Fibroblast of lung (primary cell): ENCODE results near the gene CAPS. TPM values are rescaled to one million over a fixed set of nuclear protein-coding genes. Genes with fewer than 3 reads are reported as not detected.
"Not testable (repeated sequence)": the region's sequence is repeated elsewhere in the genome, so short reads cannot be mapped to it uniquely, and the experiment has no call there.

Experiments
- DNase-seq, 2 donors: peaks; one replicate each; pipeline versions ENCODE4 v3.0.0 to v3.0.0-alpha.2; 2010; ENCODE audit warnings: low read depth in 2 of 2
- H2AFZ ChIP-seq: 2 replicates; pipeline ENCODE4 v1.5.1; 2012; ENCODE audit warnings: low read length, control low read depth, inconsistent platforms
- H3K27ac ChIP-seq: 2 replicates; pipeline ENCODE4 v1.5.1; 2011; ENCODE audit warnings: low read length, control low read depth; ENCODE audit not compliant: insufficient read depth
- H3K27me3 ChIP-seq: 2 replicates; pipeline ENCODE4 v1.5.1; 2011; ENCODE audit warnings: mild to moderate bottlenecking, low read length; ENCODE audit not compliant: control insufficient read depth, insufficient read depth
- H3K36me3 ChIP-seq: 2 replicates; pipeline ENCODE4 v1.5.1; 2011; ENCODE audit warnings: low read length; ENCODE audit not compliant: control insufficient read depth, insufficient read depth
- H3K4me1 ChIP-seq: 2 replicates; pipeline ENCODE4 v1.5.1; 2011; ENCODE audit warnings: low read length; ENCODE audit not compliant: control insufficient read depth, insufficient read depth; ENCODE audit errors: extremely low read depth
- H3K4me2 ChIP-seq: 2 replicates; pipeline ENCODE4 v1.5.1; 2011; ENCODE audit warnings: low read length, control low read depth; ENCODE audit not compliant: insufficient read depth; ENCODE audit errors: extremely low read depth
- H3K4me3 ChIP-seq, 4 experiments: fragments of 200-600 bp in 1 of 4; sonication (generic) in 1 of 4; replicated peaks in 1 of 4; 2 replicates each; pipeline ENCODE4 v1.5.1; 2011 to 2016; ENCODE audit warnings: low read length in 4 of 4, low read depth in 3 of 4, mild to moderate bottlenecking in 3 of 4, control low read depth in 2 of 4, inconsistent platforms in 1 of 4, mixed read lengths in 1 of 4; ENCODE audit not compliant: insufficient read depth in 1 of 4; ENCODE audit errors: control extremely low read depth in 1 of 4
- H3K79me2 ChIP-seq: 2 replicates; pipeline ENCODE4 v1.5.1; 2012; ENCODE audit warnings: mild to moderate bottlenecking, low read length, inconsistent platforms; ENCODE audit not compliant: control insufficient read depth, insufficient read depth
- H3K9ac ChIP-seq: 2 replicates; pipeline ENCODE4 v1.5.1; 2011; ENCODE audit warnings: mild to moderate bottlenecking, low read length, control low read depth; ENCODE audit not compliant: insufficient read depth
- H3K9me3 ChIP-seq: 2 replicates; pipeline ENCODE4 v1.5.1; 2012; ENCODE audit warnings: low read depth, low read length; ENCODE audit not compliant: control insufficient read depth, insufficient read depth
- H4K20me1 ChIP-seq: 2 replicates; pipeline ENCODE4 v1.5.1; 2011; ENCODE audit warnings: low read length; ENCODE audit not compliant: control insufficient read depth, insufficient read depth; ENCODE audit errors: extremely low read depth
- EZH2 ChIP-seq: IDR thresholded peaks from 2 replicates; pipeline ENCODE4 v1.5.1; 2012; ENCODE audit warnings: low read length, control low read depth, mild to moderate bottlenecking; ENCODE audit errors: missing control alignments
- polyA plus RNA-seq, 2 donors: library from polyadenylated mRNA; depleted of rRNA in 1 of 2; stranded (reverse) in 1 of 2; unstranded in 1 of 2; fragments of >200 nt; gene quantifications; 2 replicates each; pipeline ENCODE4 v1.2.1, GENCODE V29; 2011 to 2012; ENCODE audit warnings: missing spikeins in 1 of 2
- total RNA-seq: library from RNA; depleted of rRNA; stranded (reverse); fragments of >200 nt; gene quantifications from 2 replicates; pipeline ENCODE4 v1.2.1, GENCODE V29; 2014
- TF ChIP-seq, protein P1 (sequence below), 2 donors: IDR thresholded peaks in 1 of 2; conservative IDR thresholded peaks in 1 of 2; 1 replicate in 1 of 2; 2 replicates in 1 of 2; pipeline ENCODE4 v1.5.1; 2011 to 2012; ENCODE audit warnings: low read length in 2 of 2, control low read depth in 1 of 2, inconsistent platforms in 1 of 2, low read depth in 1 of 2, mild to moderate bottlenecking in 1 of 2

The CAPS gene
- total and polyA plus RNA-seq, 2 donors (not counting 1 experiment from before 2014, with no cell fraction given) = 1.6 to 7.3 TPM

DNA sequence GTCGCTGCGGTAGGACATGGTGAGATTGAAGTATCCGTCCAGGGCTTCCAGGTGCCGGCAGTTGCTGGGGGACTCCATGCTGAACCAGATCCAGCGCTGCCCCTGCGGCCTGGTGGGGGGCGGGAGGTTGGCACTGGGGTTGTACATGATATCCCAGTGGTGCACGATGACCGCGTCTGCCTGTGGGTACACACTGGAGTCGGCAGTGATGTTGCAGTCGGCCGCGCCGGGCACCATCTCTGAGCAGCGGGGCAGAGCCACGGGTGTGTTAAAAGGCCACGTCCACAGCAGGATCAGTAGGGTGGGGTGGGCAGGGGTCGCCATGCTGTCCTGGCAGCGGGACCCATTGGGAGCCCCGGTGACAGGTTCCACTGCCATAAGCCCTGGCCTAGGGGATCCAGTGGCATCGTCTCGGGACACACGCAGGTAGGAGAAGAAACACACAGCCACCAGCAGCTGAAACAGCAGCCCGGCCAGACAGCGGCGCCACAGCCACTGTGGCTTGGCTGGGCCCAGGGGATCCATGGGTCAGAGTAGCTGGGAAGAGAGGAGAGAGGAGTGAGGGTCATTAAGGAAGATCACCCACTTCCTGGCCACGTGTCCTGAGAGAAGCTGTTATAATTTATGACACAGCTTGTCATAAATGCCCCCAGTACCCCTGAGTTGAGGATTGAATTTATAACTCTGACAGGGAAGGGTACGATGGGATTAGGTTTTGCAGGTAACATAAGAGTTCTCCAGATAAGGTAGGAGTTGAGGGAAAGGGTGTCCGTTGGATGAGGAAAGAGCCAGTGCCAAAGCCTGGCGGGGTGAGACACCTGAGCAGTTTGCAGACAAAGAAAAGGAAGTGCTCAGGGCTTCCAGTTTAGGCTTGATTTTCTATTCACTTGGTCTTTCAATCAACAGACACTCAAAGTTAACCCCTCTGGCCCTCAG is 46.6 kb upstream of the CAPS start:
- Histone ChIP-seq H3K9me3 (no peaks in the 10 kb centered on the region), H3K27ac (no peak overlapping the region), H3K27me3 (no peaks in the 10 kb centered on the region), H3K9ac (no peak overlapping the region), H3K4me3 (no peak overlapping the region), H3K4me2 (no peak overlapping the region), H4K20me1 (no peaks in the 10 kb centered on the region), H3K4me1 (no peaks in the 10 kb centered on the region), H3K79me2 (no peaks in the 10 kb centered on the region), H2AFZ (no peak overlapping the region), H3K36me3 (no peaks in the 10 kb centered on the region)
- no peak for DNase-seq
- TF ChIP-seq, protein P1, sequence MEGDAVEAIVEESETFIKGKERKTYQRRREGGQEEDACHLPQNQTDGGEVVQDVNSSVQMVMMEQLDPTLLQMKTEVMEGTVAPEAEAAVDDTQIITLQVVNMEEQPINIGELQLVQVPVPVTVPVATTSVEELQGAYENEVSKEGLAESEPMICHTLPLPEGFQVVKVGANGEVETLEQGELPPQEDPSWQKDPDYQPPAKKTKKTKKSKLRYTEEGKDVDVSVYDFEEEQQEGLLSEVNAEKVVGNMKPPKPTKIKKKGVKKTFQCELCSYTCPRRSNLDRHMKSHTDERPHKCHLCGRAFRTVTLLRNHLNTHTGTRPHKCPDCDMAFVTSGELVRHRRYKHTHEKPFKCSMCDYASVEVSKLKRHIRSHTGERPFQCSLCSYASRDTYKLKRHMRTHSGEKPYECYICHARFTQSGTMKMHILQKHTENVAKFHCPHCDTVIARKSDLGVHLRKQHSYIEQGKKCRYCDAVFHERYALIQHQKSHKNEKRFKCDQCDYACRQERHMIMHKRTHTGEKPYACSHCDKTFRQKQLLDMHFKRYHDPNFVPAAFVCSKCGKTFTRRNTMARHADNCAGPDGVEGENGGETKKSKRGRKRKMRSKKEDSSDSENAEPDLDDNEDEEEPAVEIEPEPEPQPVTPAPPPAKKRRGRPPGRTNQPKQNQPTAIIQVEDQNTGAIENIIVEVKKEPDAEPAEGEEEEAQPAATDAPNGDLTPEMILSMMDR (conservative IDR thresholded peaks at IDR 0.05 in 1 of 2, IDR thresholded peaks at IDR 0.05 in 1 of 2; ENCODE audit: low read depth in 1 of 2, low read length in 2 of 2) = no peak
- no peak for TF ChIP-seq EZH2

DNA sequence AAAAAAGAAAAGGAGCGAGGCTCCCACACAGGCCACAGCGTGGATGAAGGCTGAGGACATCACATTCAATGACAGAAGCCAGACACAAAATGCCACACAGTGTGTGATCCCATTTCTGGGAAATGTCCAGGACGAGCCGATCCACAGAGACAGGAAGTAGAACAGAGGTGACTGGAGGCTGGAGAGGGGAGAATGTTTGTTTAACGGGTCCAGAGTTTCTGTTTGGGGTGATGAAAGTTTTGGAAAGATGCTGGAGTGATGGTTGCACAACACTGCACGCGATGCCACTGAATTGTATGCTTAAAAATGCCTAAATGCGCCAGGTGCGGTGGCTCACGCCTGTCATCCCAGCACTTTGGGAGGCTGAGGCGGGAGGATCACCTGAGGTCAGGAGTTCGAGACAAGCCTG is 43.1 kb upstream of the CAPS start:
- Histone ChIP-seq H3K27ac (no peak overlapping the region), H2AFZ (no peak overlapping the region), H3K9me3 (no peaks in the 10 kb centered on the region), H3K79me2 (no peaks in the 10 kb centered on the region), H3K9ac (no peak overlapping the region), H3K4me1 (no peaks in the 10 kb centered on the region), H3K4me2 (no peak overlapping the region), H4K20me1 (no peaks in the 10 kb centered on the region), H3K27me3 (no peaks in the 10 kb centered on the region), H3K4me3 (no peak overlapping the region), H3K36me3 (no peaks in the 10 kb centered on the region)
- TF ChIP-seq EZH2 = no peak
- TF ChIP-seq, protein P1 (conservative IDR thresholded peaks at IDR 0.05 in 1 of 2, IDR thresholded peaks at IDR 0.05 in 1 of 2; ENCODE audit: low read depth in 1 of 2, low read length in 2 of 2) = no peak
- peak in 1 of 2 donors; percentile 52 for DNase-seq

DNA sequence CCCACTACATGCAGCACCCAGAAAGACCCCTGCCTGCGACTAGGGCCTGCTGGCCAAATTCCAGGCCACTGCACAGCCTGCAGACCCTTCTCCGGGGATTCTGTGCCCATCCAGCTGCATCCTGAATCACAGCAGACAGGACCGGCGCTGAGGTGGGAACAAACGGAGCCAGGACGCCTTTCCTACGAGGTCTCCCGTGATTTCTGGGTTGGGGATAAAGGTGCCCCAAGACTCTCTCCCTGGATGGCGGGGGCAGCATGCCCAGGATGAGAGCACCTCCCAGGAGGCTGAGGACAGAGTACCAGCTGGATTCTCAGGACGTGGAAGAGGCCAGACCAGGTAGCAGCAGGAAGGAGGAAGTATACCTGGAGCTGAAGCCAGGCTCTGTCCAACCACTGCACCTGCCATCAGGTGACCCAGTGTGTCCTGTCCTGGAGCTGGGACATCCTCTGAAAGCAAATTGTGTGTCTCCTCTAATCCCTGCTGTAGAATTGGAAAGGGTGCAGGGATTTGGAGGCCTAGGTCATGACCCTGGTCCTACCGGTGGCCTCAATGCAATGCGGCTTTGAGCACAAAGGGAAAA is 40.3 kb upstream of the CAPS start:
- H3K4me2 ChIP-seq = no peak overlapping the region
- H3K79me2 ChIP-seq = no peaks in the 10 kb centered on the region
- no peak for TF ChIP-seq EZH2
- TF ChIP-seq, protein P1 (conservative IDR thresholded peaks at IDR 0.05 in 1 of 2, IDR thresholded peaks at IDR 0.05 in 1 of 2; ENCODE audit: low read depth in 1 of 2, low read length in 2 of 2) = no peak
- H3K27me3 ChIP-seq = no peaks in the 10 kb centered on the region
- H3K4me3 ChIP-seq = no peak overlapping the region
- no peaks in the 10 kb centered on the region for H4K20me1 ChIP-seq
- H3K9me3 ChIP-seq = no peaks in the 10 kb centered on the region
- no peaks in the 10 kb centered on the region for H3K4me1 ChIP-seq
- H3K27ac ChIP-seq = no peak overlapping the region
- no peaks in the 10 kb centered on the region for H3K36me3 ChIP-seq
- H2AFZ ChIP-seq = no peak overlapping the region
- no peak for DNase-seq
- H3K9ac ChIP-seq = no peak overlapping the region

DNA sequence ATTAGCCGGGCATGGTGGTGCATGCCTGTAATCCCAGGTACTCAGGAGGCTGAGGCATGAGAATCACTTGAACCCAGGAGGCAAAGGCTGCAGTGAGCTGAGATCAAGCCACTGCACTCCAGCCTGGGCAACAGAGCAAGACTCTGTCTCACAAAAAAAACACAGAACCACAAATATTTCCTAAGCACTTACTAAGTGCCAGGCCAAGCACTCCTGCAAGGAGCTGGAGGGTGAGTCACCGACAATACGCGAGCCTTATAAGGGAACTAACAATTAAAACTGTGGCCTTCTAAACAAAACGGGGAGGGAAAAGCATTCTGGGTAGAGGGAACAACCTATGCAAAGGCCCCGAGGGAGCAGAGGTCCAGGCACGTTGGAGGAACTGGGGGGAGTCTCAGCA is 39.6 kb upstream of the CAPS start:
- H3K36me3 ChIP-seq, H3K4me2 ChIP-seq, H3K27me3 ChIP-seq, H3K79me2 ChIP-seq, H3K27ac ChIP-seq, H3K9ac ChIP-seq, H4K20me1 ChIP-seq, H3K4me1 ChIP-seq, H2AFZ ChIP-seq, H3K9me3 ChIP-seq, H3K4me3 ChIP-seq: not testable (repeated sequence)
- peak; percentile 22 to 70 for DNase-seq
